DMS53 (cell line): Measurements from ENCODE around the gene SNX5.
"Not testable (repeated sequence)": the region's sequence is repeated elsewhere in the genome, so short reads cannot be mapped to it uniquely, and the experiment has no call there.

Experiments
- DNase-seq: peaks from one replicate; lab custom pipeline; 2025; lab: John Stamatoyannopoulos, UW

Gene SNX5

GRCh38 chr20:17960400-17960885 lies 8.2 kb downstream of the SNX5 start:
- DNase-seq, result not testable (repeated sequence)

DNA sequence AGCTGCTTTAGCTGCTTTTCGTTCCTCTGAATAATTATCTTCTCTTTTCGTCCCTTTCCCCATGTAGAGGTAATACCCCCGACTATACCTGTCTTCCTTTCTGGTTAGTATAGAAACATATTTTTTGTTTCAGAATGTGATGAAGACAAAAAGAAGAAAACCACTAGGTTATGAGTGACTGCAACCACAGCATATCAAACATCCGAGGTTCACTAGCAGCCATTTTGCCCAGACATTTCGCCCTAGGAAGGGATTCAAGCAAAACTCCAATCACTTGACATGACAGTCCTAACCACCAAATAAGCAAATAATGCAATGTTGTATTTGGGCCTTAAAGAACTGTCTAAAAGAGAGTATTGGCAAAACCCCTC lies 9.4 kb downstream of the SNX5 start:
- DNase-seq, result no peak

- DNase-seq, result no peak
Measured at GRCh38 chr20:17958373-17959256, 10.0 kb downstream of the SNX5 start.

- DNase-seq, result no peak
Measured at GRCh38 chr20:17957505-17958363, 10.9 kb downstream of the SNX5 start.

DNA sequence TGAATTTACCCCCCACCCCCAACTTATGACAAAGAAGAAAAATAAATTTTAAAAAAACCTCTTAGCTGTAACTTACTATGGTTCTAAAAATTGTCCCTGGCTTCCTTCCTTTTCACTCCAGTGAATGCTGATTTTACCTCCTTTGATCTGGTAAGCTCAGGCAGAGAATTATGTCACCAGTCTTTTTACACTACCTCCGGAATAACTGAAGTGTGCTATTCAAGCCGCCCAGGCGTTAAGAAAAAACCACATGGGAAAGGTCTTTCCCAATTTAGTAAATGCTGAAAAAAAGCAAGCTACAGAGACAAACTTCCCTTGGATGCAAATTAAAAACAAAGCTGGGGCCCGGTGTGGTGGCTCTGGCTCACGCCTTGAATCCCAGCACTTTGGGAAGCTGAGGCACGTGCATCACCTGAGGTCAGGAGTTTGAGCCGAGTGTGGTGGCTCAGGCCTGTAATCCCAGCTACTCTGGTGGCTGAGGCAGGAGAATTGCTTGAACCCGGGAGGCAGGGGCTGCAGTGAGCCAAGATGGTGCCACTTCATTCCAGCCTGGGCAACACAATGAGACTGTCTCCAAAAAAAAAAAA lies 12.4 kb downstream of the SNX5 start:
- DNase-seq, result no peak

DNA sequence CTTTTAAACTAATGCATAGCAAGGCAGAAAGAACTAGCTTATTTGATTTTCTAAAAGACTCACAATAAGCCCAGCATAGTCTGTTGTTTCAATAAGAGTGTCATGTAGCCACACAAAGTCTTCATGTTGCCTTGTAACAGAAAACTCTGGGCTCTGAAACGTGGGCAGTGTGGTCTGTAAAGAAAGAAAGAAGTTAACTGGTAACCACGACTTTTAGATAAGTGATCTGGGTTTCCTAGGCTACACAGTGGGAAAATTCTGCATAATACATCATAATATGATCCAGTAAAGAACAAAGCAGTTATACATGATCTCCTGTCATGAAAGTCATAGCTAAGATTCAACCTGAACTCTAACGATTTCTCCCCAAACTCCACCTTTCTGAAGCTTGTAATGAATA lies 13.3 kb downstream of the SNX5 start:
- no peak for DNase-seq

DNA sequence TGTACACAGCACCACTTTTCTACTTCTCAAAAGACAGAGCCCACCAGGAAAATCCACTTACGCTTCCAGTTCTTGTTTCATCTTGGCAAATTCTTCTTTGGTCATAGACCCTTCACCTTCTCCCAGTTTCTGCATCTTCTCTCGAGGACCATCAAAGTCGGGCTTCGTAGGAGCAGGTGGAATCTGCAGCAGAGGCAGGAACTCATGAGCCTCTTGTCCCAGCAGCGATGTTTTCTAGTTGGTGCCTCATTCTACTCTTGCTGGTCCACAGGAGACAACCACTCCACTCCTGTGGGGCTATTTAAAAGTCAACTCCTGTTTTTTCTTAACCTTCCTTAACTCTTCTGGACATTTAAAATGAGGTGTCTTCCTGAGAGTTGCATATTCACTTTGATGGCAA lies 14.7 kb downstream of the SNX5 start:
- no peak for DNase-seq

- DNase-seq, result no peak
Measured at GRCh38 chr20:17952692-17953684, 15.6 kb downstream of the SNX5 start.

DNA sequence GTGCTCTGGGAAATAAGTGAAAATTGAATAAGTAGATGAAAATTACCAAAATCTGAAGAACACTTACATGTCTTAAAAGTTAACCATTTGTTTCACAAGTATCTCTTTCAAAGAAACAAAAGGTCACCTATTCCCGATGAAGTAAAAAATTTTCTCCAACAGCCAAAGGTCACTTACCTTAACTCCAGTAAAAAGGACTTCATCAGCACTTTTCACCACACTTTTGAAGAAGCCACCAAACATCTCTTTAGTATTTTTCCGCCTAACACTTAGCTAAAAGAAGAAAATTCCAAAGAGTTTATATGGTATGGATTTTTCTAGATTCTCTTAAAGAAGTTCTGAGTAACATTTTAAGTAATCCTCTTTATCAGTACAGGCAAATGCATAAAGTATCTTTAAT lies 17.3 kb downstream of the SNX5 start:
- no peak for DNase-seq

GRCh38 chr20:17950670-17951069 lies 17.9 kb downstream of the SNX5 start:
- DNase-seq, result no peak

DNA sequence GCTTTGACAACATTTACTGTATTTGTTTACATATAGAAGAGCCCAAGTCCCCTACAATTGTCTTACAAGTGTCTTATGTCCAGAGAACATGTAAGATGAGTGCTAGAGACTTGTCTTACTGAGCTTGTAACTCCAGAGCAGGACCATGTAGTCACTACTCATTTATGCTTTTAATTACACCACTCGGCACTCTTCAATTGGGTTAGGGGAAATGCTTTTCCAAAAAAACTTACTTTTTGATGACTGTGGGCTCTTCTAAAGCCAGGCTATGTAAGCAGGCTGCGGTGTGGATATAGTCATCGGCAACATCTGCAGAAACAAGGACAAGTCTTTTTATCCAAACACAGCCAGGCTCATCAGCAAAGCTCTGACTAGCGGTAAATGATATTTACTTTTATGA lies 18.7 kb downstream of the SNX5 start:
- no peak for DNase-seq

- no peak for DNase-seq
Measured at GRCh38 chr20:17948442-17948841, 20.2 kb downstream of the SNX5 start.

DNA sequence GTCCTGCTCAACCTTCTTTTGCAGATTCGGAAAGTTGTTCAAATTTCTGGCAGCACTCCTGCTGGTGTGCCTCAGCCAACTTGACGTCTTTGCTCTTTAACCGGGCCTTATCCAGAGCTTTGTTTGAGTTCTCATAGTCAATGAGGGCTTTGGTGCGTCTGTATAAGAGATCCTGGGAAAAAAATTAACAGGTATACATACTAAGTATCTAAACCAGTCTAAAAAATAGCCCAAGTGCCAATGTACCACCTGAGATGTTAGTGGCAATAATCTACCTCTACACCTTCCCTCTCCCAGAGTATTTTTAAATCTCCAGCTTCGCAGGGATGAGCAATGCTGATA lies 21.1 kb downstream of the SNX5 start:
- no peak for DNase-seq

GRCh38 chr20:17946572-17947473 lies 21.8 kb downstream of the SNX5 start:
- no peak for DNase-seq

- DNase-seq, result no peak
Measured at GRCh38 chr20:17946040-17946439, 22.6 kb downstream of the SNX5 start.

DNA sequence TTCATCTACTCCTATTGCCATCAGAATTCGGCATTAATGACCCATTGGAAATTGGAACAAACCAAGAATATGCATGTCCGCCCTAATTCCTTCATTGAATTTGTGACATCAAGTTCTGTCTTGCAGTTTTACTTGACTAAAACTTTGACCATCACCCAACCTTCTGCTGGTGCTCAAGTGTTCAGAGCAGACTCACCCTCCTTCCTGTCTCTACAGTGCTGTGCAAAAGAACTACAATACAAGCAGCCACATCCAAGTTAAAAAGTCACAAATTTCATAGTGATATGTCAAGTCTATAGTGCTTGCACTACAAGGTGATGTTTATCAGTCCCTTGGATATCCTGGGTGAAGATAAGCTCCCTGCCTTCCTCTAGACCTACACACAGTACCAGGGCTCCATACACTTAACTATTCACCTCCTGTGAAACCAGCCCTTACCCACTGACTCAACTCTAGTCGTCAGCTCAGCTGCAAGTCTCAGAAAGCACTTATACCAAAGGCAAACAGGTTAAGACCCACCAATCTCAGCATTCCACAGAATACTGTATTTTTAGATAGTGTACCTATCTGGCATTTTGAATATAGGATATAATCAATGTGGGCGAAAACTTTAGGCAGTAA lies 23.6 kb downstream of the SNX5 start:
- no peak for DNase-seq

DNA sequence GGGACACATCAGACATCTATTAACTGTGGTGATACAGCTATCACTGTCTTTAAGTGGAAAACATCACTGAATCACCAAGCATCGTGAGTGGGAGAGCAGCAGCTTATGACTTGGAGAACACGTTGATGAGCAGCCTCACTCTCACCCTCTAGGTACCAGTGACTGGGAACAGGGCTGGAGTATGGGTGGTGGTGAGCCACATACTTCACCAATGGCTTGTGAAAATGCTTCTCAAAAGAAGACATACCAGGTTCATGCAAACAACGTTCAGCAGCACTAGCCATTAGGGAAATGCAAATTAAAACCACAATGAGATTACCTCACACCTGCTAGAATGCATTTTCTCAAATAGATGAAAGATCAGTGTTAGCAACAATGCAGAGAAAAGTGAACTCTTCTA lies 25.3 kb downstream of the SNX5 start:
- DNase-seq, result no peak

GRCh38 chr20:17941826-17942196 lies 26.8 kb downstream of the SNX5 start:
- no peak for DNase-seq

GRCh38 chr20:17941087-17941825 lies 27.3 kb downstream of the SNX5 start:
- DNase-seq, result no peak
